NT2/D1 (cell line): ENCODE results near the gene FASN.

Experiments
- DNase-seq: peaks from one replicate; pipeline ENCODE4 v3.0.0-alpha.2; 2011; ENCODE audit warnings: low read depth, low spot score
- H3K27me3 ChIP-seq: 2 replicates; pipeline ENCODE4 v1.6.0; 2011; ENCODE audit warnings: mild to moderate bottlenecking; ENCODE audit not compliant: insufficient read length, insufficient read depth
- H3K36me3 ChIP-seq: 2 replicates; pipeline ENCODE4 v1.6.1; 2011; ENCODE audit warnings: mild to moderate bottlenecking, low read length, mixed read lengths; ENCODE audit not compliant: insufficient read depth, insufficient read length
- H3K4me1 ChIP-seq: 2 replicates; pipeline ENCODE4 v1.5.1; 2011; ENCODE audit not compliant: insufficient read depth, insufficient read length
- H3K4me3 ChIP-seq: 2 replicates; pipeline ENCODE4 v1.5.1; 2011; ENCODE audit warnings: low read depth; ENCODE audit not compliant: insufficient read length
- H3K9ac ChIP-seq: 2 replicates; pipeline ENCODE4 v1.6.0; 2011; ENCODE audit warnings: low read depth; ENCODE audit not compliant: insufficient read length
- H3K9me3 ChIP-seq: 2 replicates; pipeline ENCODE4 v1.5.1; 2011; ENCODE audit warnings: mild to moderate bottlenecking, low read length; ENCODE audit not compliant: insufficient read depth
- SUZ12 ChIP-seq: IDR thresholded peaks from 2 replicates; pipeline ENCODE4 v1.6.1; 2011; ENCODE audit not compliant: insufficient read length, insufficient read depth; ENCODE audit errors: extremely low read depth
- YY1 ChIP-seq: IDR thresholded peaks from 2 replicates; pipeline ENCODE4 v1.6.1; 2011; ENCODE audit not compliant: insufficient read length, insufficient read depth
- ZNF274 ChIP-seq: IDR thresholded peaks from 2 replicates; pipeline ENCODE4 v1.6.1; 2011; ENCODE audit warnings: mild to moderate bottlenecking, low read depth, low read length

The FASN gene

DNA sequence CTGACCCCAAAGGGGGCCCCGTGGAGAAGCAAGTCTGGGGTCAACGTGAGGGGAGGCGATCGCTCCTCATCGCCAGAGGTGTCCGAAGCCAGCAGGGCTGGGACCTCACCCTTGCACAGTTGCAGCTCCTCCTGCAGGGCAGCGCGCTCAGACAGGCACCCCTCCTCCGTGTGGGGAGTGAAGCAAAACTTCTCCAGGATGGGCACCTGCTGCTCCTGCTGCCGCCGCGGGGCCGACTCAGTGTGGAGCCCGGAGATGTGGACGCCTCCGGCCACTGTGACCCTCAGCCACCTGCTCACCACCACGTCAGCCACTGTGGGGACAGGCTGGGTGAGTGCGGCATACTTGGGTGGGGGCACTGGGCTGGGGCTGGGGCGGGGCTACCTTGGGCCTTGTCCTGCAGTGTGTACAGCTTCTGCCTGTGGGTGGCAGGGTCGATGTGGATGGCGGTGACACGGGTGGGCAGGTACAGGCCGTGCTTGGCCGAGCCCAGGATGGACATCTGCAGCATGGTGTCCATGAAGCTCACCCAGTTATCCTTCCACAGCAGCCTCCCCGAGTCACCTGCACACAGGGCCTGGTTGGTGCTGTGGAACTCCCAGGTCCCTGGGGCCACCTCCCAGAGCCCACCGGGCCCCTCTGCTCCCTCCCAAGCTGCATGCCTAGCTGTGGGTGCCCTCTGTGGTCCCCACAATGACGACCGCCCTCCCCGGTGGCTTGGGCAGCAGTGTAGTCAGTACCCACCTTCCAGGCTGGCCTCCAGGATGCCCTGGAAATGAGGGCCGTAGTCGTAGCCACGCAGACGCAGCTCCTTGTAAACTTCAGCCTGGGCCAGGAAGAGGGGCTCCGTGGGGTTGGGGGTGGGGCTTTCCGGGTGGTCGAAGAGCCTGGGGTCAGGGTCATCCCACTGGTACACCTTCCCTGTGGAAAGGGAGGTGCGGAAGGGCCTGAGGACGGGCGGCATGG is 10.8 kb downstream of the FASN start:
- Histone ChIP-seq H3K27me3 (no peaks in the 10 kb centered on the region), H3K36me3 (peaks cover 100% of the 10 kb centered on the region), H3K4me3 (no peak overlapping the region), H3K4me1 (peaks cover 4% of the 10 kb centered on the region), H3K9me3 (no peaks in the 10 kb centered on the region), H3K9ac (no peak overlapping the region)
- DNase-seq = no peak
- TF ChIP-seq ZNF274 = no peak
- no peak for TF ChIP-seq YY1
- no peak for TF ChIP-seq SUZ12

DNA sequence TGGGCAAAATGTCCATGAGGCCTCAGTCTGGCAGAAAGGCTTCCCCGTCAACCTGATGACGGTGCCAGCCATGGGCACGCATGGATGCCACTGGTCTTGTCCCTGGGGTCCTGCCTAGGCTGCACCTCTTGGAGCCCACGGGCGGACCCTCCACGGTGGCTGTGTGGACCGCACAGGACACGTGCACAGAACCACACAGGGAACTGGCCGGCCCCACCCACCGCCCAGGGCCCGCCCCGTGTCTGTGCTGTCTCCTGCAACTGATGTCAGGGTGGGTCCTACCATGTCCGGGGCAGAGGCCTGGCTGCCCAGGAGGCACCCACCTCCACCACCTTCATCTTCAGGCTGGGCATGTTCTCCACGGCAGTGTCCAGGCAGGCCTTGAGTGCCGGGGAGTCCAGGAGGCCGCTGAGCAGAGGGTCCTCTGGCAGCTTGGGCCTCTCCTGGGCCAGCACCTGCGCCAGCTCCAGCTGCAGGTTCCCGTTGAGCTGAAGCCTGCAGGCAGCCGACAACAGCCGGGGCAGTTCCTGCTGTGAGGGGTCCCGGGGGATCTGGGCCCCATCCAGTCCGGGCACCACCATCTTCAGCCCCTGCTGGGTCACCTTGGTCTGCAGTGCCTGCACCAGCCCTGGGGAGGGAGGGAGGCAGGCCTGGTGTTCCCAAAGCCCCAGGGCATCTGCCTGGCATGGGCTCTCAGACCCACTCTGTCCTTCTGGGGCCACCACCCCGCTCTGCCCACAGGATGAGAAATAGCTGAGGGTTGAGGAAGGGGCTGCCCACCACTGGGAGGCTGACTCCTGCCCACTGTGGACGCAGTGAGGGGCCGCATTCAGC is 11.9 kb downstream of the FASN start:
- Histone ChIP-seq H3K27me3 (no peaks in the 10 kb centered on the region), H3K9ac (no peak overlapping the region)

DNA sequence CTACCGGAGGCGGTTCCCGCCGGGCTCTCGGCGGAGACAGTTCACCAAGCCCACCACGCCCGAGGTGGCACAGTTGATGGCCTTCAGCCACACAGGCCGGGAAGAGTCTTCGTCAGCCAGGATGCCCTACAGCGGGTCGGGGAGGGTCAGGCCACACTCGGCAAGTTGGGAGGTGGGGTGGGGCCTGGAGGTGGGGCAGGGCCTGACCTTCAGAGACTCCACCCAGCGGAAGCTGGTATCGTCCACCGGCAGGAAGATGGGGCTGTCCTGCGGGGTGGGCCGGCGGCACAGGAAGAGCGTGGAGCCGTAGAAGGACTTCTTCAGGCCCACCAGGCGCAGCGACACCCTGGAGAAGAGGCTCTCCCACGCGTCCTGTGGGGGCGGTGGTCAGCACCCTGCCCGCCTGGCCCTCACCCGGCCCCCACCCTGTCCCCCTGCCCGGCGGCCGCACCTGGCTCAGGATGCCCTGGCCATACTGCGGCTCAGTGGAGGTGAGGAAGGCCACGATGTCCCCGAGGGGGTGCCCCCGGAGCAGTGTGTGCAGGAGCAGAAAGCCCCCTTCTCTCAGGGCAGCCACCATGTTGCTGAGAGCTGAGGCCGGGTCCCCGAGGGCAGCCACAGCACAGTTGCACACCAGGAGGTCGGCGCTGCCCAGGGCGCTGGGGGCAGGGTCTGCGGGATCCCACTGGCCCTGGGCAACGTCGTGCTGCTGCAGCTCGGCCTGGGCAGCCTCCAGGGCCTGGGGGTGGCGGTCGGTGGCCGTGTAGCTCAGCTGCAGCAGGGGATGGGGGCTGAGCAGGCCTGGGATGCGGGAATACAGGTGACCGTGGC is 12.8 kb downstream of the FASN start:
- no peak for DNase-seq
- Histone ChIP-seq H3K9ac (no peak overlapping the region), H3K9me3 (no peaks in the 10 kb centered on the region), H3K4me1 (peaks cover 4% of the 10 kb centered on the region), H3K27me3 (no peaks in the 10 kb centered on the region), H3K36me3 (peaks cover 98% of the 10 kb centered on the region), H3K4me3 (no peak overlapping the region)
- TF ChIP-seq YY1 = no peak
- no peak for TF ChIP-seq SUZ12
- TF ChIP-seq ZNF274 = no peak

More for the DNA sequence above, 11.9 kb downstream of the FASN start:
- TF ChIP-seq ZNF274 = no peak
- no peak for TF ChIP-seq SUZ12
- no peak for TF ChIP-seq YY1
- H3K4me1 ChIP-seq = peaks cover 4% of the 10 kb centered on the region
- no peaks in the 10 kb centered on the region for H3K9me3 ChIP-seq
- no peak for DNase-seq
- peaks cover 98% of the 10 kb centered on the region for H3K36me3 ChIP-seq
- no peak overlapping the region for H3K4me3 ChIP-seq

DNA sequence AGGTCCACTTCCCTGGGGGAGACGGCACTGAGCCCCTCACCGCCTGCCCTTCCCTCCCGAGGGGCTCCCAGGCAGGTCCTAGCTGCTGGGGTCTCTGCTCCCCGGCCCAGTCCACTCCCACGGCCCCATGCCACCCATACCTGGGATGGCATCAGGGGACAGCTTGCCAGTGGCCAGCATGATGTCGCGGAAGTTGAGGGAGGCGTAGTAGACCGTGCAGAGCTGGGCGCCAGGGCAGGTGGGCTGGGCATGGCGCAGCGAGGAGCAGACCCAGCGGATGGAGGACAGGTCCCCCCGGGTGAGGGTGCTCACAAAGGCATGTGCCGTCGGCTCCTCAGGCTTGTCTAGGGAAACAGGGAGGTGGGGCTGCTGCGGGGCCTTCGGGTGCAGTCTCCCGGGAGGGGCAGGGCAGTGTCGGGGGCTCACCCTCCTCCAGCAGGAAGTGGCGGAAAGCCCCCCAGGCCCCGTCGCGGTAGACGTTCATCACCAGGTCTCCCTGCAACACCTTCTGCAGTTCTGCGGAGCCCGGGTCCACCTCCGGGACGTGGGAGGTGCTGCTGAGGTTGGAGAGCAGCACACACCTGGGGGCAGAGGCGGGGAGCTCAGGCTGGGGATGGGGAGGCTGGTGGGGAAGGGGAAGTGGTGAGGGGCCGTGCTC is 13.5 kb downstream of the FASN start:
- DNase-seq = no peak

DNA sequence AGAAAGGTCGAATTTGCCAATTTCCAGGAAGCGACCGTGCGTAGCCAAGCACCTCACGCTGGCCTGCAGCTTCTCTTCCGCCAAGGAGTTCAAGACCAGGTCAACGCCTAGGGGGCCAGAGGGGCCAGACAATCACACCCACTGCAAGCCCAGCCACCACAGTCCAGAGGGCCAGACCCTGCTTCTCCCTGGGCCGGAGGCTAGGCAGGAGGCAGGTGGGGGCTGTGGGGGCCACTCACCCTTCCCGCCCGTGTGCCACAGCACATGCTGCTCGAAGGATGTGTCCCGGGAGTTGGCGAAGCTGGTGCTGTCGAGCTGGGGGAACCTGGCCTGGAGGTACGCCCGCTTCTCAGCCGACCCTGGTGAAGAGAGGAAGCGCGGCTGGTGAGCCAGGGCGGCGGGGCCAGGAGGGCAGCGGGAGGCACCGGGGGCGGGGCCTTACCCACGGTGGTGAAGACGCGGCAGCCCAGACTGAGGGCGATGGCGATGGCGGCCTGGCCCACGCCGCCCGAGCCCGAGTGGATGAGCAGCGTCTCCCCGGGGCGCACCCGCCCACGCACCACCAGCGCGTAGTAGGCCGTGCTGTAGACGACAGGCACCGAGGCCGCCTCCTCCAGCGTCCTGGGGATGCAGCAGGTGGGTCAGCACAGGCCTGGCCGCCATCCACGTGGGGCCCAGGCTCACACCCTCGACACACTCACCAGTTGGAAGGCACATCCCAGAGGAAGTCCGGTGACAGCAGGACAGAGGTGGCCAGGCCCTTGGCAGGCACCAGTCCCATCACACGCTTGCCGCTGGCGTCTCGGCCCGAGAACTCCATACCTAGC is 14.3 kb downstream of the FASN start:
- TF ChIP-seq SUZ12 (no peak), ZNF274 (no peak), YY1 (no peak)
- Histone ChIP-seq H3K9me3 (no peaks in the 10 kb centered on the region), H3K4me1 (peaks cover 7% of the 10 kb centered on the region), H3K36me3 (peaks cover 97% of the 10 kb centered on the region), H3K27me3 (no peaks in the 10 kb centered on the region), H3K9ac (no peak overlapping the region), H3K4me3 (no peak overlapping the region)
- no peak for DNase-seq

More for the DNA sequence above, 13.5 kb downstream of the FASN start:
- no peak overlapping the region for H3K4me3 ChIP-seq
- no peaks in the 10 kb centered on the region for H3K9me3 ChIP-seq
- H3K4me1 ChIP-seq = peaks cover 7% of the 10 kb centered on the region
- no peaks in the 10 kb centered on the region for H3K27me3 ChIP-seq
- peaks cover 98% of the 10 kb centered on the region for H3K36me3 ChIP-seq
- no peak for TF ChIP-seq ZNF274
- TF ChIP-seq SUZ12 = no peak
- TF ChIP-seq YY1 = no peak
- H3K9ac ChIP-seq = no peak overlapping the region

DNA sequence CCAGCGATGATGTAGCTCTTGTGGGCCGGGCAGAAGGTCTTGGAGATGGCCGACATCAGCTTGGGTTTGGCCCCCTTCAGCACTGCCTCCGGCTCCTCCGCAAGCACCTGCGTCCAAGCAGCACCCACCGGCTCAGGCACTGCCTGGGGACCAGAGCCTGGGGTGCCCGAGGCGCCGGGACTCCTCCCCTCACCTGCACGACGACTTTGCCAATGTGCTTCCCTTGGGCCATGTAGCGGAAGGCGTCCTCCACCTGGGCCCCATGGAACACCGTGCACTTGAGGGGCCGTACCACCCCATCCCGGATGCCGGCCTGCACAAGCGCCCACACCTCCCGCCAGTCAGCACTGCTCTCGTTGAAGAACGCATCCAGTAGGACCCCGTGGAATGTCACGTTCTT is 15.0 kb downstream of the FASN start:
- no peak overlapping the region for H3K4me3 ChIP-seq
- no peak for TF ChIP-seq YY1
- TF ChIP-seq ZNF274 = no peak
- TF ChIP-seq SUZ12 = no peak
- H3K9me3 ChIP-seq = no peaks in the 10 kb centered on the region
- DNase-seq = no peak
- peaks cover 97% of the 10 kb centered on the region for H3K36me3 ChIP-seq
- H3K9ac ChIP-seq = no peak overlapping the region
- H3K4me1 ChIP-seq = peaks cover 7% of the 10 kb centered on the region
- no peaks in the 10 kb centered on the region for H3K27me3 ChIP-seq
